Neural cell (in vitro differentiated cells): Measurements from ENCODE around the gene DUOX1. TPM values are rescaled to one million over a fixed set of nuclear protein-coding genes. Genes with fewer than 3 reads are reported as not detected.

Experiments
- H2AFZ ChIP-seq: fragments of 200-600, 300-800 bp; sonication (generic), shearing (Covaris generic); 2 replicates; pipeline ENCODE4 v1.6.0; 2014; ENCODE audit warnings: low read depth, mild to moderate bottlenecking, antibody characterized with exemption, low read length, moderate library complexity
- H3F3A ChIP-seq: fragments of 200-600 bp; shearing (Covaris generic); 2 replicates; pipeline ENCODE4 v1.6.1; 2016; ENCODE audit warnings: mild to moderate bottlenecking, moderate library complexity, mixed read lengths, antibody characterized with exemption, low read length; ENCODE audit not compliant: insufficient read depth, poor library complexity, severe bottlenecking
- H3K27ac ChIP-seq: fragments of 200-600, 300-800 bp; sonication (generic), shearing (Covaris generic); 2 replicates; pipeline ENCODE4 v1.5.1; 2014; ENCODE audit warnings: mild to moderate bottlenecking, low read length, moderate library complexity
- H3K27me3 ChIP-seq: fragments of 300-800, 200-600 bp; sonication (generic), shearing (Covaris generic); 2 replicates; pipeline ENCODE4 v1.6.0; 2014; ENCODE audit warnings: mild to moderate bottlenecking, low read depth, low read length, moderate library complexity; ENCODE audit not compliant: insufficient read depth
- H3K36me3 ChIP-seq: fragments of 300-800, 200-600 bp; sonication (generic), shearing (Covaris generic); 2 replicates; pipeline ENCODE4 v1.5.1; 2014; ENCODE audit warnings: mild to moderate bottlenecking, antibody characterized with exemption, low read length, moderate library complexity; ENCODE audit not compliant: insufficient read depth
- H3K4me2 ChIP-seq: fragments of 300-800, 200-600 bp; sonication (generic), shearing (Covaris generic); 2 replicates; pipeline ENCODE4 v1.6.0; 2014; ENCODE audit warnings: mild to moderate bottlenecking, low read length
- H3K4me3 ChIP-seq: fragments of 300-800, 200-600 bp; sonication (generic), shearing (Covaris generic); 2 replicates; pipeline ENCODE4 v1.5.1; 2014; ENCODE audit warnings: mild to moderate bottlenecking, low read length, moderate library complexity
- H3K79me2 ChIP-seq: fragments of 200-600 bp; shearing (Covaris generic); replicated peaks from 2 replicates; pipeline ENCODE4 v1.6.0; 2014; ENCODE audit warnings: mild to moderate bottlenecking, low read length, moderate library complexity; ENCODE audit not compliant: insufficient read depth
- H3K9ac ChIP-seq: fragments of 300-800, 200-600 bp; sonication (generic), shearing (Covaris generic); 2 replicates; pipeline ENCODE4 v1.6.1; 2016; ENCODE audit warnings: mild to moderate bottlenecking, low read length, mixed read lengths
- H3K9me2 ChIP-seq: fragments of 200-600 bp; shearing (Covaris generic); 2 replicates; pipeline ENCODE4 v1.6.1; 2016; ENCODE audit warnings: mild to moderate bottlenecking, low read length, mixed read lengths; ENCODE audit not compliant: insufficient read depth
- H3K9me3 ChIP-seq: fragments of 200-600, 300-800 bp; sonication (generic), shearing (Covaris generic); 2 replicates; pipeline ENCODE4 v1.6.1; 2016; ENCODE audit warnings: mild to moderate bottlenecking, mixed run types, low read length, moderate library complexity, mixed read lengths
- H4K20me1 ChIP-seq: fragments of 200-600 bp; shearing (Covaris generic); 2 replicates; pipeline ENCODE4 v1.6.1; 2016; ENCODE audit warnings: mild to moderate bottlenecking, mixed run types; ENCODE audit not compliant: insufficient read depth
- CTCF ChIP-seq: fragments of 450-650 bp; IDR thresholded peaks from 2 replicates; pipeline ENCODE4 v1.5.1; 2014; ENCODE audit warnings: antibody characterized with exemption, mild to moderate bottlenecking, moderate library complexity; ENCODE audit not compliant: poor library complexity, severe bottlenecking
- EP300 ChIP-seq: fragments of 450-650 bp; conservative IDR thresholded peaks from 2 replicates; pipeline ENCODE4 v1.6.1; 2014; ENCODE audit warnings: antibody characterized with exemption, mild to moderate bottlenecking, moderate library complexity; ENCODE audit not compliant: poor library complexity, severe bottlenecking
- EZH2 ChIP-seq: fragments of 200-600, 300-800 bp; shearing (Covaris generic), sonication (generic); IDR thresholded peaks from 2 replicates; pipeline ENCODE4 v1.6.1; 2014; ENCODE audit warnings: antibody characterized with exemption, low read length, borderline replicate concordance, mild to moderate bottlenecking; ENCODE audit not compliant: insufficient read depth, poor library complexity, severe bottlenecking
- MXI1 ChIP-seq: fragments of 450-650 bp; conservative IDR thresholded peaks from 2 replicates; pipeline ENCODE4 v1.6.1; 2014; ENCODE audit warnings: antibody characterized with exemption, mild to moderate bottlenecking; ENCODE audit not compliant: poor library complexity, severe bottlenecking
- POLR2AphosphoS5 ChIP-seq: IDR thresholded peaks from 2 replicates; pipeline ENCODE4 v1.6.1; 2012
- RAD21 ChIP-seq: fragments of 450-650 bp; conservative IDR thresholded peaks from 2 replicates; pipeline ENCODE4 v1.6.1; 2014; ENCODE audit warnings: antibody characterized with exemption, mild to moderate bottlenecking, moderate library complexity
- REST ChIP-seq: IDR thresholded peaks from 2 replicates; pipeline ENCODE4 v1.6.1; 2012; ENCODE audit warnings: borderline replicate concordance
- SMC3 ChIP-seq: fragments of 450-650 bp; conservative IDR thresholded peaks from 2 replicates; pipeline ENCODE4 v1.6.1; 2014; ENCODE audit warnings: antibody characterized with exemption, mild to moderate bottlenecking, moderate library complexity; ENCODE audit not compliant: poor library complexity
- TAF1 ChIP-seq: IDR thresholded peaks from 2 replicates; pipeline ENCODE4 v1.6.1; 2012; ENCODE audit warnings: low read depth
- polyA plus RNA-seq: library from polyadenylated mRNA; depleted of rRNA; stranded (reverse); fragments of >200 nt; gene quantifications from 2 replicates; pipeline ENCODE4 v1.2.3, GENCODE V29; 2014

The DUOX1 gene
- polyA plus RNA-seq, 1 donor from 2014 or later: not detected

- Histone ChIP-seq H3K79me2 (no peaks in the 10 kb centered on the region), H3K27ac (no peak overlapping the region), H3K4me2 (no peak overlapping the region), H3K4me3 (no peak overlapping the region), H3K9me2 (no peaks in the 10 kb centered on the region), H4K20me1 (no peaks in the 10 kb centered on the region), H3K27me3 (no peaks in the 10 kb centered on the region), H3F3A (no peaks in the 10 kb centered on the region), H3K9ac (no peak overlapping the region), H3K9me3 (no peaks in the 10 kb centered on the region), H2AFZ (no peak overlapping the region), H3K36me3 (no peaks in the 10 kb centered on the region)
- TF ChIP-seq MXI1: no peak
- TF ChIP-seq RAD21: no peak
- no peak for TF ChIP-seq REST
- TF ChIP-seq SMC3: no peak
- TF ChIP-seq TAF1: no peak
- no peak for TF ChIP-seq EP300
- TF ChIP-seq POLR2AphosphoS5: no peak
- no peak for TF ChIP-seq EZH2
- TF ChIP-seq CTCF: no peak
Observed at GRCh38 chr15:45168751-45169551, 39.2 kb downstream of the DUOX1 start.

GRCh38 chr15:45169608-45170480, 40.0 kb downstream of the DUOX1 start:
- Histone ChIP-seq H2AFZ (no peak overlapping the region), H3K4me3 (no peak overlapping the region), H4K20me1 (no peaks in the 10 kb centered on the region), H3F3A (no peaks in the 10 kb centered on the region), H3K9me3 (no peaks in the 10 kb centered on the region), H3K79me2 (no peaks in the 10 kb centered on the region), H3K27ac (no peak overlapping the region), H3K27me3 (no peaks in the 10 kb centered on the region), H3K36me3 (no peaks in the 10 kb centered on the region), H3K4me2 (no peak overlapping the region), H3K9me2 (no peaks in the 10 kb centered on the region), H3K9ac (no peak overlapping the region)
- TF ChIP-seq EZH2 (no peak), POLR2AphosphoS5 (no peak), TAF1 (no peak), REST (no peak), RAD21 (no peak)
